GM18873 (cell line): ENCODE measurements around the gene REXO5.
"Not testable (repeated sequence)": the region's sequence is repeated elsewhere in the genome, so short reads cannot be mapped to it uniquely, and the experiment has no call there.

Experiments used
- ATAC-seq: cut with Tn5 transposase; IDR thresholded peaks from one replicate; pipeline ENCODE4 v1.9.1; 2021; ENCODE audit warnings: mild to moderate bottlenecking, moderate library complexity, moderate number of reproducible peaks; ENCODE audit not compliant: unreplicated experiment, low FRiP score

Gene REXO5, protein sequence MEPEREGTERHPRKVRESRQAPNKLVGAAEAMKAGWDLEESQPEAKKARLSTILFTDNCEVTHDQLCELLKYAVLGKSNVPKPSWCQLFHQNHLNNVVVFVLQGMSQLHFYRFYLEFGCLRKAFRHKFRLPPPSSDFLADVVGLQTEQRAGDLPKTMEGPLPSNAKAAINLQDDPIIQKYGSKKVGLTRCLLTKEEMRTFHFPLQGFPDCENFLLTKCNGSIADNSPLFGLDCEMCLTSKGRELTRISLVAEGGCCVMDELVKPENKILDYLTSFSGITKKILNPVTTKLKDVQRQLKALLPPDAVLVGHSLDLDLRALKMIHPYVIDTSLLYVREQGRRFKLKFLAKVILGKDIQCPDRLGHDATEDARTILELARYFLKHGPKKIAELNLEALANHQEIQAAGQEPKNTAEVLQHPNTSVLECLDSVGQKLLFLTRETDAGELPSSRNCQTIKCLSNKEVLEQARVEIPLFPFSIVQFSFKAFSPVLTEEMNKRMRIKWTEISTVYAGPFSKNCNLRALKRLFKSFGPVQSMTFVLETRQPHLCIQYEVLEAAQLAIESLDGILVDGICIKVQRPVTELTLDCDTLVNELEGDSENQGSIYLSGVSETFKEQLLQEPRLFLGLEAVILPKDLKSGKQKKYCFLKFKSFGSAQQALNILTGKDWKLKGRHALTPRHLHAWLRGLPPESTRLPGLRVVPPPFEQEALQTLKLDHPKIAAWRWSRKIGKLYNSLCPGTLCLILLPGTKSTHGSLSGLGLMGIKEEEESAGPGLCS

GRCh38 chr16:20806168-20807050 is at the start of gene REXO5, which contains the start of gene ERI2:
REXO5 (plus strand) TSS chr16:20806527; CDS start chr16:20806954, 427 bp downstream.
ERI2 (minus strand) TSS chr16:20806472; CDS start chr16:20806430, 42 bp downstream.
- ATAC-seq, result peak; percentile 61

- ATAC-seq, result no peak
Measured at GRCh38 chr16:20760346-20760745, 46.0 kb upstream of the REXO5 start.

DNA sequence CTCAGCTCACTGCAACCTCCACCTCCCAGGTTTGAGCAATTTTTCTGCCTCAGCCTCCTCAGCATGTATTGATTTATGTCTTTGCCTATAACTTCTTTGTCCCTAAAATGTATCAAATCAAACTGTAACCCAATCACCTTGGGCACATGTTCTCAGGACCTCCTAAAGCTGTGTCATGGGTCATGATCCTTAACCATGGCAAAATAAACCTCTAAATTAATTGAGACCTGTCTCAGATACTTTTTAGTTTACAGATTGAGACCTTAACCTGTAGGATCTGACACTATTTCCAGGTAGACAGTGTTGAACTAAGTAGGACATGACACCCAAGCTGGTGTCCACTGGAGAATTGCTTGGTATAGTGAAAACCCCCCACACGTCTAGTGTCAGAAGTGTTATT is 45.2 kb upstream of the REXO5 start:
- ATAC-seq, result no peak

DNA sequence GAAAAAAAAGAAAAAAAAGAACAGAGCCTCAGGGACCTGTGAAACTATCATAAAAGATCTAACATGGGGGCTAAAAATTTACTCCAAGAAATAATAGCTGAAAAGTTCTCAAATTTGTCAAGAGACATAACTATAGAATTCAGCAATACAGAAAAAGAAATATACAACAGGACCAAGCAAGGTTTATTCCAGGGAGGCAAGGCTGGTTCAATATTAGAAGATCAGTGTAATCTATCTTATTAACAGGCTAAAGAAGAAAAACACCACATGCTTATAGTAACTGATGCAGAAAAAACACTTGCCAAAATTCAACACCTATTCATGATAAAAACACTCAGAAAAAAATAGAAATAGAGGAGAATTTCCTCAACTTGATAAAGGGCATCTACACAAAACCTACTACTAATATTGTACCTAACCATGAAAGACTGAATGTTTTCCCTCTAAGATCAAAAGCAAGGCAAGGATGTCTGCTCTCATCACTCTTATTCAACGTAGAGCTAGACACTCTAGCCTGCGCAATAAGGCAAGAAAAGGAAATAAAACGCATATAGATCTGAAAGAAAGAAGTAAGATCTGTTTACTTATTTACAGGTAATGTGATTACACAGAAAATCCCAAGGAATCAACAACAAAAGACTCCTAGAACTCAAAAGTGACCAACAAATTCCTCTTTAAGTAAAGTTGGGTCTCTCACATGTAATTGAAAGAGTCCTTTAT is 43.8 kb upstream of the REXO5 start:
- ATAC-seq, result no peak

- ATAC-seq, result peak; percentile 94
Measured at GRCh38 chr16:20763461-20764232, 42.7 kb upstream of the REXO5 start, which contains the start of gene ACSM3. ACSM3 (plus strand) TSS chr16:20764014; CDS start chr16:20770035, 6,021 bp downstream.

- ATAC-seq, result not testable (repeated sequence)
Measured at GRCh38 chr16:20764448-20764847, 41.9 kb upstream of the REXO5 start.

- ATAC-seq, result no peak
Measured at GRCh38 chr16:20765732-20766131, 40.6 kb upstream of the REXO5 start.

- no peak for ATAC-seq
Measured at GRCh38 chr16:20766294-20766693, 40.0 kb upstream of the REXO5 start.

DNA sequence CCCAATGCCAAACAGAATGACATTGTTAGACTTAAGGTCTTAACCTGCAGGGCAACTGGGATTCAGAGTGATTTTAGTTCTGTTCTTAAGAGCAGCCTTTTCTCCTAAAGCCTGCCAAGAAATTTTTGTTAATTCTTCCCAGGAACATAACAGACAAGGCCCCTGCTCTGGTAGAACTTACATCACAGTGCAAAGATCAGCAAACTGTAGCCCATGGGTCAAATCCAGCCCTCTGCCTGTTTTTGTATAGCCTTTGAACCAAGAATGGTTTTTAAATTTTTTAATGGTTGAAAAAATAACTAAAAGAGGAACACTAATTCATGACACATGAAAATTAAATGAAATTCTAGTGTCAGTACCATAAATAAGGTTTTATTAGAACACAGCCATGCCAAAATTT is 38.8 kb upstream of the REXO5 start:
- ATAC-seq, result no peak

DNA sequence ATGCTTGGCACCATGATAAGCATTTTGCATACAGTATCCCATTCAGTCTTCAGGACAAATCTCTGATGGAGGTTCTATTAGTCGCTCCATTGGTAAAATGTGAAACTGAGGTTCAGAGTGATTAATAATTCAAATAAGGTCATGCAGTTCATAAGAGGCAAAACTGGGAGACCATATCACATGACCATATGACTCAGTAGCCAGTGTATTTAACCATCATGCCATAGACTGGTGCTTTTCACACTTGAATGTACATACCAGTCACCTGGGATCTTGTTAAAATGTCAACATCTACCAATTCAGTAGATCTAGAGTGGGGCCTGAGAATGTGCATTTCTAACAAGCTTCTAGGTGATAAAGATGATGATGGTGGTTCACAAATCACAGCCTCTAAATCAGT is 38.2 kb upstream of the REXO5 start:
- no peak for ATAC-seq

GRCh38 chr16:20768818-20769217 is 37.5 kb upstream of the REXO5 start:
- ATAC-seq, result no peak

DNA sequence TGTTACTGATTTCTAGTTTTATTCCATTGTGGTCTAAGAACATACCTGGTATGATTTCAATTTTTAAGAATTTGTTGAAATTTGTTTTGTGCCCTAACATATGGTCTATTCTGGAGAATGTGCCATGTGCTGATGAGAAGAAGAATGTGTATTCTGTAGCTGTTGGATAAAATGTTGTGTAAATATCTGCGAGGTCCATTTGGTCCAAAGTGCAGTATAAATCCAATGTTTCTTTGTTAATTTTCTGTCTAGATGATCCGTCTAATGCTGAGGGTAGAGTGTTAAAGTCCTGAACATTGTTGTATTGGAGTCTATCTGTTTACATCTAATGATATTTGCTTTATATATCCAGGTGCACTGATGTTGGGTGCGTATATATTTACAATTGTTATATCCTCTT is 32.6 kb upstream of the REXO5 start:
- no peak for ATAC-seq

DNA sequence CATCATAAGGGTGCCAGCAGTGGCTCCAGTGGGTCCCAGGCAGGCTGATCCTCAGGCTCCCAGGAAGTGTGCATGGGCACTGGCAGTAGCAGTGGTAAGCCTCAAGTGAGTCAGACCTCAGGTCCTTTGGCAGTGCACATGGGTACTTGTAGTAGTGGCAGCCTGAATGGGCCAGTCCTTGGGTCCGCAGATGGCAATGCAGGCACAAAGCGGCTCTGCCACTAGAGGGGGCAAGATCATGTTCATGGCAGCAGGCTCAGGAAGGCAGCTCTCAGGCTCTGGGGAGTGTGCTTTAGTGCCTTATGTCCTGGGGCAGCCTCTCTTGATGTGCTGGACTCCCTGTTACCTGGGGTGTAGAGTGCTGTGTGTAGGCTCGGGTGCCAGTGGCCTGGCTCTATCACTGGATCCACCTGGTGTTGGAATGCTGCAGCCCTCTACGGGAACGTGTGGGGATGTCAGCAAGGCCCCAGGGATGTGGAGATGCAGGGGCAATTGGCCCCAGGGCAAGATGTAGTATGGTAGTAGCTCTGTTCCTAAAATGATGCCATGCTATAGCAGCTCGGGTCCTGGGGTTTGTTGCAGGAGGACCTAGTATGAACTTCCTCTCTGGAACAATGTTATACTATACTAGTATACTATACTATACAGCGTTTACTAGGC is 31.5 kb upstream of the REXO5 start:
- no peak for ATAC-seq

DNA sequence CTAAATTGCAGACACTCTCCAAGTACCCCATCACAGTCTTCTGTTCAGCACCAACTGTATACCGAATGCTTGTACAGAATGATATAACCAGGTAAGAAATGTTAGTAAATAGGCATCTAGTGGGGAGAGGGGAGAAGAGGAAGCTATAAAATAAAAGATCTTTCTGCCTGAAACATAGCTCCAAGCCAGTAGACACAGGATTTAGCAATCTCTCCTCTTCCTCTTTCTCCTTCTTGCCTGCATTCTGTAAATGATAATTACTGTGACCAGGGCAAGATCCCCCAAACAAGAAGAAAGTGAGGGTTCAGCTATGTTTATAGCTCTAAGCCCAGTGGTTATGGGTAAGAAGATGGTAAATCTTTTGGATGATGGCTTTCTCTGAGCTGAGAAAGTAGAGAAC is 24.6 kb upstream of the REXO5 start:
- no peak for ATAC-seq

DNA sequence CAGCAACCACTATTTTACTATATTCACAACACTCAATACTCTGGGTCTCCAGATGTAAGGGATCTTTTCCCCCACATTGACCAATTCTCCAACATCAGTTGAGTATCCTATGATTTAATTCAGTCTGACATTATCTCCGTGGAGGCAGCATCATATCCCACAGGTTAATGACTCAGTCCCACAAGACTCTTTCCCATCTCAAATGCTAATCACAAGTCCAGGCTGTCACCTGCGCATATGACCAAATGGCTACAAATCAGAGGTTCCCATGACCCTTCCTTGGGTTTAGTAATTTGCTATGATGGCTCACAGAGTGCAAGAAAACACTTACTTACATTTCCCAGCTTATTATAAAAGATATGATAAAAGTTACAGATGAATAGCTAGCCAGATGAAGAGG is 23.9 kb upstream of the REXO5 start:
- ATAC-seq, result no peak

- no peak for ATAC-seq
Measured at GRCh38 chr16:20784204-20784603, 22.1 kb upstream of the REXO5 start.

GRCh38 chr16:20789130-20789529 is 17.2 kb upstream of the REXO5 start:
- no peak for ATAC-seq

- no peak for ATAC-seq
Measured at GRCh38 chr16:20791923-20792612, 14.3 kb upstream of the REXO5 start.
